Progenitor cell of endocrine pancreas (in vitro differentiated cells): ENCODE measurements around the gene FNBP1L. TPM values are rescaled to one million over a fixed set of nuclear protein-coding genes. Genes with fewer than 3 reads are reported as not detected.
"Not testable (repeated sequence)": the region's sequence is repeated elsewhere in the genome, so short reads cannot be mapped to it uniquely, and the experiment has no call there.

Experiments used
- DNase-seq: peaks from one replicate; pipeline ENCODE4 v3.0.0; 2021; ENCODE audit warnings: low spot score; ENCODE audit not compliant: unreplicated experiment
- H3K27ac Mint-ChIP-seq: 2 replicates; pipeline ENCODE4 v1.8.0; 2021; ENCODE audit warnings: mild to moderate bottlenecking, moderate library complexity, mixed read lengths
- H3K27me3 Mint-ChIP-seq: 2 replicates; pipeline ENCODE4 v1.8.0; 2021; ENCODE audit warnings: mixed read lengths
- H3K36me3 Mint-ChIP-seq: 2 replicates; pipeline ENCODE4 v1.8.0; 2022; ENCODE audit warnings: mixed read lengths; ENCODE audit not compliant: insufficient read depth
- H3K4me1 Mint-ChIP-seq: 2 replicates; pipeline ENCODE4 v1.8.0; 2021; ENCODE audit warnings: low read depth, mixed read lengths
- H3K4me3 Mint-ChIP-seq: 2 replicates; pipeline ENCODE4 v1.8.0; 2021; ENCODE audit warnings: low read depth, mild to moderate bottlenecking, moderate library complexity, mixed read lengths
- H3K9me3 Mint-ChIP-seq: 2 replicates; pipeline ENCODE4 v1.8.0; 2021; ENCODE audit warnings: low read depth, mixed read lengths
- CTCF ChIP-seq: fragments of 200-600 bp; sonication (generic); IDR thresholded peaks from one replicate; pipeline ENCODE4 v1.5.0; 2021; ENCODE audit warnings: antibody characterized with exemption, mild to moderate bottlenecking; ENCODE audit not compliant: unreplicated experiment
- total RNA-seq: library from RNA; stranded (reverse); gene quantifications from 2 replicates; pipeline ENCODE4 v1.2.1, GENCODE V29; 2021

FNBP1L gene
- total RNA-seq, 1 donor from 2014 or later: 136 TPM

- peaks cover 14% of the 10 kb centered on the region for H3K9me3 Mint-ChIP-seq
- H3K36me3 Mint-ChIP-seq: peaks cover 22% of the 10 kb centered on the region
- DNase-seq: no peak
- H3K27ac Mint-ChIP-seq: peak overlapping the region; percentile 29
- TF ChIP-seq CTCF: no peak
- H3K27me3 Mint-ChIP-seq: no peaks in the 10 kb centered on the region
- no peak overlapping the region for H3K4me3 Mint-ChIP-seq
- peaks cover 14% of the 10 kb centered on the region for H3K4me1 Mint-ChIP-seq
Measured at GRCh38 chr1:93471284-93471683, 23.4 kb downstream of the FNBP1L start.

- peaks cover 20% of the 10 kb centered on the region for H3K36me3 Mint-ChIP-seq
- H3K4me3 Mint-ChIP-seq: no peak overlapping the region
- H3K4me1 Mint-ChIP-seq: peaks cover 17% of the 10 kb centered on the region
- no peak for DNase-seq
- peaks cover 11% of the 10 kb centered on the region for H3K9me3 Mint-ChIP-seq
- TF ChIP-seq CTCF: no peak
- H3K27me3 Mint-ChIP-seq: no peaks in the 10 kb centered on the region
- peak overlapping the region; percentile 29 for H3K27ac Mint-ChIP-seq
Measured at GRCh38 chr1:93471911-93472310, 24.0 kb downstream of the FNBP1L start.

- no peak for TF ChIP-seq CTCF
- Mint-ChIP-seq H3K27me3 (no peaks in the 10 kb centered on the region), H3K9me3 (peaks cover 18% of the 10 kb centered on the region), H3K4me1 (peaks cover 14% of the 10 kb centered on the region), H3K4me3 (no peak overlapping the region), H3K27ac (no peak overlapping the region), H3K36me3 (peaks cover 24% of the 10 kb centered on the region)
- DNase-seq: no peak
Measured at GRCh38 chr1:93474321-93474720, 26.4 kb downstream of the FNBP1L start.

GRCh38 chr1:93475681-93476080 is 27.8 kb downstream of the FNBP1L start:
- no peak for TF ChIP-seq CTCF
- Mint-ChIP-seq H3K27ac (no peak overlapping the region), H3K4me1 (peaks cover 12% of the 10 kb centered on the region), H3K27me3 (no peaks in the 10 kb centered on the region), H3K9me3 (peaks cover 23% of the 10 kb centered on the region), H3K4me3 (no peak overlapping the region), H3K36me3 (peaks cover 30% of the 10 kb centered on the region)
- no peak for DNase-seq

GRCh38 chr1:93479133-93479745 is 31.3 kb downstream of the FNBP1L start:
- peak overlapping the region; percentile 7 for H3K27ac Mint-ChIP-seq
- H3K36me3 Mint-ChIP-seq: peaks cover 32% of the 10 kb centered on the region

GRCh38 chr1:93481899-93482298 is 34.0 kb downstream of the FNBP1L start:
- not testable (repeated sequence) for H3K27me3 Mint-ChIP-seq, H3K4me3 Mint-ChIP-seq, DNase-seq, H3K27ac Mint-ChIP-seq
- Mint-ChIP-seq H3K4me1 (peaks cover 12% of the 10 kb centered on the region), H3K9me3 (peaks cover 20% of the 10 kb centered on the region), H3K36me3 (peaks cover 25% of the 10 kb centered on the region)

More at GRCh38 chr1:93479133-93479745, 31.3 kb downstream of the FNBP1L start:
- DNase-seq, H3K4me1 Mint-ChIP-seq, H3K27me3 Mint-ChIP-seq, H3K4me3 Mint-ChIP-seq: not testable (repeated sequence)
- peaks cover 23% of the 10 kb centered on the region for H3K9me3 Mint-ChIP-seq
